Inflammatory macrophage treated with lipopolysaccharide for 1 hour (primary cell): ENCODE measurements around the gene RPS21.
"Not testable (repeated sequence)": the region's sequence is repeated elsewhere in the genome, so short reads cannot be mapped to it uniquely, and the experiment has no call there.

ENCODE experiments used
- DNase-seq, 2 donors: peaks; one replicate each; pipeline ENCODE4 v3.0.0-alpha.2; 2020 to 2022

The RPS21 gene

GRCh38 chr20:62366370-62367135 lies 20.4 kb upstream of the RPS21 start:
- DNase-seq, result no peak

- no peak for DNase-seq
Measured at GRCh38 chr20:62367136-62367632, 19.7 kb upstream of the RPS21 start, which contains the start of gene LAMA5. LAMA5 (minus strand) TSS chr20:62367312; CDS start chr20:62367245, 67 bp downstream.

- no peak for DNase-seq
Measured at GRCh38 chr20:62367633-62368391, 19.1 kb upstream of the RPS21 start.

- DNase-seq, result no peak
Measured at GRCh38 chr20:62368392-62368975, 18.4 kb upstream of the RPS21 start.

GRCh38 chr20:62368976-62369814 lies 17.7 kb upstream of the RPS21 start:
- no peak for DNase-seq

- no peak for DNase-seq
Measured at GRCh38 chr20:62369815-62370114, 17.1 kb upstream of the RPS21 start.

- peak; percentile 49 to 74 for DNase-seq
Measured at GRCh38 chr20:62370115-62370806, 16.6 kb upstream of the RPS21 start.

- no peak for DNase-seq
Measured at GRCh38 chr20:62370807-62371587, 15.9 kb upstream of the RPS21 start.

- DNase-seq, result no peak
Measured at GRCh38 chr20:62371588-62372041, 15.3 kb upstream of the RPS21 start.

- DNase-seq, result no peak
Measured at GRCh38 chr20:62372042-62372993, 14.6 kb upstream of the RPS21 start.

- DNase-seq, result not testable (repeated sequence)
Measured at GRCh38 chr20:62373631-62374179, 13.2 kb upstream of the RPS21 start.

GRCh38 chr20:62374331-62375152 lies 12.4 kb upstream of the RPS21 start:
- no peak for DNase-seq

- DNase-seq, result no peak
Measured at GRCh38 chr20:62376112-62377063, 10.5 kb upstream of the RPS21 start.

- DNase-seq, result no peak
Measured at GRCh38 chr20:62377064-62377461, 9.8 kb upstream of the RPS21 start.

- DNase-seq, result no peak
Measured at GRCh38 chr20:62377615-62378178, 9.2 kb upstream of the RPS21 start.

- no peak for DNase-seq
Measured at GRCh38 chr20:62378215-62378614, 8.7 kb upstream of the RPS21 start.

GRCh38 chr20:62381202-62381797 lies 5.6 kb upstream of the RPS21 start:
- DNase-seq, result peak; percentile 35 to 71
